K562 (cell line): ENCODE results near the gene PARP1. TPM values are rescaled to one million over a fixed set of nuclear protein-coding genes. Genes with fewer than 3 reads are reported as not detected.

Experiments used
- BCOR ChIP-seq: fragments of 450-650 bp; IDR thresholded peaks from 2 replicates; pipeline ENCODE4 v1.6.1; 2016
- CHCHD3 ChIP-seq: fragments of 250-450 bp; sonication (Bioruptor Pico); IDR thresholded peaks from 2 replicates; pipeline ENCODE4 v2.1.2; 2022; ENCODE audit warnings: mild to moderate bottlenecking
- CTCFL ChIP-seq: IDR thresholded peaks from 2 replicates; pipeline ENCODE4 v1.6.1; 2011; ENCODE audit warnings: borderline replicate concordance, low read depth, mild to moderate bottlenecking, moderate library complexity, low read length; ENCODE audit not compliant: insufficient read depth, poor library complexity, severe bottlenecking
- E2F6 ChIP-seq, 2 experiments: IDR thresholded peaks; 2 replicates each; pipeline ENCODE4 v1.6.1; 2011; ENCODE audit warnings: borderline replicate concordance in 1 of 2, control low read depth in 1 of 2, low read depth in 1 of 2, low read length in 1 of 2, mild to moderate bottlenecking in 1 of 2, mixed read lengths in 1 of 2, moderate library complexity in 1 of 2; ENCODE audit not compliant: insufficient read depth in 1 of 2, insufficient read length in 1 of 2, poor library complexity in 1 of 2, severe bottlenecking in 1 of 2; ENCODE audit errors: extremely low read depth in 1 of 2
- FOXJ3 ChIP-seq: sonication (generic); formaldehyde crosslinking; IDR thresholded peaks from 2 replicates; pipeline ENCODE4 v1.4.0; 2020; ENCODE audit warnings: mild to moderate bottlenecking, missing genetic modification reagents
- FOXM1 ChIP-seq, 2 experiments: fragments of 450-650 bp in 1 of 2; sonication (generic) in 1 of 2; formaldehyde crosslinking in 1 of 2; IDR thresholded peaks; 2 replicates each; pipeline versions ENCODE4 v1.6.1 to v1.9.0; 2017 to 2022; ENCODE audit warnings: low read depth in 2 of 2, mild to moderate bottlenecking in 2 of 2, missing genetic modification reagents in 1 of 2, moderate library complexity in 1 of 2
- HDAC1 ChIP-seq, 2 experiments: fragments of 450-650 bp; IDR thresholded peaks; 2 replicates each; pipeline ENCODE4 v1.6.1; 2016 to 2017; ENCODE audit warnings: inconsistent platforms in 1 of 2, mild to moderate bottlenecking in 1 of 2, moderate library complexity in 1 of 2
- LCOR ChIP-seq: sonication (generic); formaldehyde crosslinking; IDR thresholded peaks from 2 replicates; pipeline ENCODE4 v1.8.0; 2022; ENCODE audit warnings: mild to moderate bottlenecking, missing genetic modification reagents
- RBFOX2 ChIP-seq: fragments of 200-400 bp; formaldehyde crosslinking; IDR thresholded peaks from 2 replicates; pipeline ENCODE4 v1.6.1; 2017; ENCODE audit warnings: low read depth, mild to moderate bottlenecking, low read length, moderate library complexity
- SIX5 ChIP-seq, 2 experiments: IDR thresholded peaks; 2 replicates each; pipeline ENCODE4 v1.6.1; 2011; ENCODE audit warnings: low read length in 2 of 2, borderline replicate concordance in 1 of 2, low read depth in 1 of 2, mild to moderate bottlenecking in 1 of 2, moderate library complexity in 1 of 2; ENCODE audit not compliant: insufficient read depth in 1 of 2
- SUPT5H ChIP-seq: fragments of 450-650 bp; IDR thresholded peaks from 2 replicates; pipeline ENCODE4 v1.6.1; 2016
- TBP ChIP-seq: optimal IDR thresholded peaks from 2 replicates; pipeline ENCODE3; 2011; ENCODE audit warnings: low read depth, low read length, improper control_type of control experiment
- ZFPM2 ChIP-seq: fragments of 250-450 bp; sonication (Bioruptor Pico); IDR thresholded peaks from 2 replicates; pipeline ENCODE4 v1.5.1; 2022; ENCODE audit warnings: mild to moderate bottlenecking
- ZMIZ1 ChIP-seq, 2 experiments: fragments of 150-350 bp in 1 of 2; IDR thresholded peaks; 2 replicates each; pipeline ENCODE4 v1.6.1; 2012 to 2016; ENCODE audit warnings: low read depth in 2 of 2, low read length in 2 of 2, mild to moderate bottlenecking in 1 of 2, moderate library complexity in 1 of 2
- ZNF253 ChIP-seq: fragments of 250-450 bp; sonication (Bioruptor Pico); conservative IDR thresholded peaks from 2 replicates; pipeline ENCODE4 v1.6.1; 2021; ENCODE audit warnings: mild to moderate bottlenecking
- polyA plus RNA-seq, 8 experiments: library from polyadenylated mRNA; depleted of rRNA in 4 of 8; stranded (reverse) in 5 of 8; unstranded in 3 of 8; fragments of >200 nt; fragmentation: Nextera tagmentation in 2 of 8; fragmentation: Illumina TruSeq in 1 of 8; extraction: Ambion mirVana in 2 of 8; extraction: Trizol in 1 of 8; gene quantifications; 2 replicates each; pipeline versions ENCODE4 v1.2.1 to v1.2.3, GENCODE V29; 2011 to 2014; ENCODE audit warnings: inconsistent platforms in 1 of 8, missing spikeins in 1 of 8
- total RNA-seq, 7 experiments: library from RNA; depleted of rRNA in 6 of 7; stranded (reverse); fragments of >200 nt in 6 of 7; fragmentation: Illumina TruSeq in 2 of 7; extraction: Trizol in 2 of 7; gene quantifications; 2 replicates each; pipeline versions ENCODE4 v1.2.1 to v1.2.3, GENCODE V29; 2011 to 2021; ENCODE audit warnings: low replicate concordance in 1 of 7
- TF ChIP-seq, protein P1 (sequence below): fragments of 450-650 bp; formaldehyde crosslinking; IDR thresholded peaks from 2 replicates; pipeline ENCODE4 v1.4.0; 2020; ENCODE audit warnings: mild to moderate bottlenecking, moderate library complexity

Gene PARP1
- total and polyA plus RNA-seq, 9 of the 15 experiments (the other 6 are each of a cell fraction or from before 2014, with no cell fraction given) = 121 to 306 (median 250) TPM

DNA sequence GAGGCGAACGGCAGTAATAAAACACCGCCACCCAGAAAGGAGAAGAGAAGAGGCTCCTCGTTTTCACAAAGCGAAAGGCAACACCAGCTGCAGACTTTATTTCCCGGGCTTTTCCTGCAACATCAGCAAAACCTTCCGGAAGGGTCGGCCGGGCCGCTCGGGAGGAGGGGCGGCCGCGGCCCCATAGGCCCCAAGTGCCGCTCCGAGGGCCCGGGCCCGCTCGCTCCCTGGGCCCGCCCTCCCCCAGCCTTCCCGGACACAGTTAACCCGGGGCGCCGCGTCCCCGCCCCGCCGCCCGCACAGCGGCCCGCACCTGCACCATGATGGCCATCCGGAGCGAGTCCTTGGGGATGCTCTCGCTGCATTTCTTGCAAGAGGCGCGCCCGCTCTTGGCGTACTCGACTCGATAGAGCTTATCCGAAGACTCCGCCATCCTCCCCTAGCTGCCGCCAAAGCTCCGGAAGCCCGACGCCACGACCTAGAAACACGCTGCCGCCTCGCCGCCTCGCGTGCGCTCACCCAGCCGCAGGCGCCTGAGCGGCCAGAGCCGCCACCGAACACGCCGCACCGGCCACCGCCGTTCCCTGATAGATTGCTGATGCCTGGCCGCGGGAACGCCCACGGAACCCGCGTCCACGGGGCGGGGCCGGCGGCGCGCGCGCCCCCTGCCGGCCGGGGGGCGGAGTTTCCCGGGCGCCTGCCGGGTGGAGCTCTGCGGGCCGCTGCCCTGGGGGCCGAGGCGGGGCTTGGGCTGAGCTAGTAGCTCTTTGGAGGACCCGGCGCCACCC, at the start of gene PARP1 (continued):
- TF ChIP-seq ZMIZ1 (IDR thresholded peaks at IDR 0.05; ENCODE audit: low read depth in 2 of 2, low read length in 2 of 2) (peak; percentile 55 to 92), CTCFL (peak; percentile 94), HDAC1 (IDR thresholded peaks at IDR 0.05) (peak in 1 of 2 experiments; percentile 96; a peak in 2 of 4 replicates), ZFPM2 (CRISPR knock-in tag) (no peak), FOXM1 (IDR thresholded peaks at IDR 0.05; ENCODE audit: low read depth) (0 out of 2 replicates have a peak, but pooled peaks have one; percentile 2), FOXM1 (CRISPR knock-in tag; IDR thresholded peaks at IDR 0.05; ENCODE audit: low read depth) (peak; percentile 88), SIX5 (IDR thresholded peaks at IDR 0.05; ENCODE audit: borderline replicate concordance in 1 of 2, insufficient read depth in 1 of 2, low read depth in 1 of 2, low read length in 2 of 2) (no peak), ZNF253 (CRISPR knock-in tag) (no peak), CHCHD3 (CRISPR knock-in tag) (peak; percentile 52; the same call in 1 of the 2 replicates), RBFOX2 (peak; percentile 99), TBP (peak; percentile 83), LCOR (CRISPR knock-in tag) (peak; percentile 25; the same call in 1 of the 2 replicates), SUPT5H (peak; percentile 90), E2F6 (IDR thresholded peaks at IDR 0.05; ENCODE audit: borderline replicate concordance in 1 of 2, extremely low read depth in 1 of 2, insufficient read depth in 1 of 2, insufficient read length in 1 of 2, low read depth in 1 of 2, low read length in 1 of 2, poor library complexity in 1 of 2, severe bottlenecking in 1 of 2) (peak; percentile 87 to 97), BCOR (0 out of 2 replicates have a peak, but pooled peaks have one; percentile 15), FOXJ3 (no peak)
- TF ChIP-seq, protein P1, sequence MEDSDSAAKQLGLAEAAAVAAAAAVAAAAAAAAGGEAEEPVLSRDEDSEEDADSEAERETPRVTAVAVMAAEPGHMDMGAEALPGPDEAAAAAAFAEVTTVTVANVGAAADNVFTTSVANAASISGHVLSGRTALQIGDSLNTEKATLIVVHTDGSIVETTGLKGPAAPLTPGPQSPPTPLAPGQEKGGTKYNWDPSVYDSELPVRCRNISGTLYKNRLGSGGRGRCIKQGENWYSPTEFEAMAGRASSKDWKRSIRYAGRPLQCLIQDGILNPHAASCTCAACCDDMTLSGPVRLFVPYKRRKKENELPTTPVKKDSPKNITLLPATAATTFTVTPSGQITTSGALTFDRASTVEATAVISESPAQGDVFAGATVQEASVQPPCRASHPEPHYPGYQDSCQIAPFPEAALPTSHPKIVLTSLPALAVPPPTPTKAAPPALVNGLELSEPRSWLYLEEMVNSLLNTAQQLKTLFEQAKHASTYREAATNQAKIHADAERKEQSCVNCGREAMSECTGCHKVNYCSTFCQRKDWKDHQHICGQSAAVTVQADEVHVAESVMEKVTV (CRISPR knock-in tag) = 0 out of 2 replicates have a peak, but pooled peaks have one; percentile 2
